HG02840 (cell line): ENCODE measurements around the gene AFAP1.

ENCODE experiments used
- ATAC-seq: cut with Tn5 transposase; IDR thresholded peaks from one replicate; pipeline ENCODE4 v1.9.1; 2021; ENCODE audit warnings: mild to moderate bottlenecking, moderate library complexity, moderate number of reproducible peaks; ENCODE audit not compliant: unreplicated experiment, low FRiP score

AFAP1 gene

GRCh38 chr4:7745301-7745885 lies 194.3 kb downstream of the AFAP1 start:
- ATAC-seq = no peak

- no peak for ATAC-seq
Observed at GRCh38 chr4:7744142-7744804, 195.4 kb downstream of the AFAP1 start.

GRCh38 chr4:7742807-7743280 lies 196.8 kb downstream of the AFAP1 start:
- ATAC-seq = no peak

GRCh38 chr4:7741946-7742806 lies 197.5 kb downstream of the AFAP1 start:
- no peak for ATAC-seq

- ATAC-seq = no peak
Observed at GRCh38 chr4:7740866-7741525, 198.7 kb downstream of the AFAP1 start.

GRCh38 chr4:7739918-7740865 lies 199.5 kb downstream of the AFAP1 start:
- ATAC-seq = no peak

- no peak for ATAC-seq
Observed at GRCh38 chr4:7739077-7739917, 200.4 kb downstream of the AFAP1 start.

GRCh38 chr4:7738458-7739076 lies 201.1 kb downstream of the AFAP1 start:
- no peak for ATAC-seq

GRCh38 chr4:7737752-7738457 lies 201.8 kb downstream of the AFAP1 start:
- ATAC-seq = no peak

- ATAC-seq = no peak
Observed at GRCh38 chr4:7737268-7737645, 202.4 kb downstream of the AFAP1 start.

- no peak for ATAC-seq
Observed at GRCh38 chr4:7736436-7737267, 203.0 kb downstream of the AFAP1 start.

GRCh38 chr4:7735961-7736360 lies 203.7 kb downstream of the AFAP1 start:
- ATAC-seq = no peak

GRCh38 chr4:7735395-7735794 lies 204.3 kb downstream of the AFAP1 start:
- ATAC-seq = no peak

GRCh38 chr4:7734651-7735260 lies 204.9 kb downstream of the AFAP1 start:
- ATAC-seq = no peak

GRCh38 chr4:7733801-7734650 lies 205.6 kb downstream of the AFAP1 start:
- no peak for ATAC-seq

GRCh38 chr4:7733201-7733600 lies 206.5 kb downstream of the AFAP1 start:
- no peak for ATAC-seq
